ENCODE results near the gene ZNF362. TPM values are rescaled to one million over a fixed set of nuclear protein-coding genes. Genes with fewer than 3 reads are reported as not detected.

ZNF362 gene
- total RNA-seq, 1 donor from 2014 or later: 110 TPM

- Mint-ChIP-seq H3K9me3 (ENCODE audit: unreplicated experiment) (no peaks in the 10 kb centered on the region), H3K4me3 (ENCODE audit: unreplicated experiment) (no peak overlapping the region), H3K27me3 (ENCODE audit: unreplicated experiment) (peaks cover 6% of the 10 kb centered on the region), H3K36me3 (ENCODE audit: unreplicated experiment) (peaks cover 7% of the 10 kb centered on the region), H3K4me1 (ENCODE audit: unreplicated experiment) (peaks cover 38% of the 10 kb centered on the region), H3K27ac (ENCODE audit: unreplicated experiment) (no peak overlapping the region)
- TF ChIP-seq CTCF (IDR thresholded peaks at IDR 0.05): no peak
- DNase-seq (ENCODE audit: extremely low spot score, unreplicated experiment): no peak
Measured at GRCh38 chr1:33256221-33256470, 146 bp upstream of the ZNF362 start.

GRCh38 chr1:33257207-33257771 is 997 bp downstream of the ZNF362 start:
- no peaks in the 10 kb centered on the region for H3K9me3 Mint-ChIP-seq (ENCODE audit: unreplicated experiment)
- peaks cover 11% of the 10 kb centered on the region for H3K36me3 Mint-ChIP-seq (ENCODE audit: unreplicated experiment)
- TF ChIP-seq CTCF (IDR thresholded peaks at IDR 0.05): no peak
- peaks cover 48% of the 10 kb centered on the region for H3K4me1 Mint-ChIP-seq (ENCODE audit: unreplicated experiment)
- peak overlapping the region; percentile 98 for H3K27ac Mint-ChIP-seq (ENCODE audit: unreplicated experiment)
- H3K4me3 Mint-ChIP-seq (ENCODE audit: unreplicated experiment): peak overlapping the region; percentile 96
- H3K27me3 Mint-ChIP-seq (ENCODE audit: unreplicated experiment): no peaks in the 10 kb centered on the region
- no peak for DNase-seq (ENCODE audit: extremely low spot score, unreplicated experiment)

GRCh38 chr1:33257772-33258712 is 1.8 kb downstream of the ZNF362 start:
- H3K27ac Mint-ChIP-seq (ENCODE audit: unreplicated experiment): peak overlapping the region; percentile 98
- H3K36me3 Mint-ChIP-seq (ENCODE audit: unreplicated experiment): peaks cover 11% of the 10 kb centered on the region
- TF ChIP-seq CTCF (IDR thresholded peaks at IDR 0.05): no peak
- H3K4me3 Mint-ChIP-seq (ENCODE audit: unreplicated experiment): peak overlapping the region; percentile 96
- H3K4me1 Mint-ChIP-seq (ENCODE audit: unreplicated experiment): peaks cover 48% of the 10 kb centered on the region
- no peaks in the 10 kb centered on the region for H3K9me3 Mint-ChIP-seq (ENCODE audit: unreplicated experiment)
- no peak for DNase-seq (ENCODE audit: extremely low spot score, unreplicated experiment)
- no peaks in the 10 kb centered on the region for H3K27me3 Mint-ChIP-seq (ENCODE audit: unreplicated experiment)

GRCh38 chr1:33258788-33259274 is 2.5 kb downstream of the ZNF362 start:
- Mint-ChIP-seq H3K36me3 (ENCODE audit: unreplicated experiment) (peaks cover 11% of the 10 kb centered on the region), H3K4me3 (ENCODE audit: unreplicated experiment) (peak overlapping the region; percentile 96)

More at GRCh38 chr1:33258788-33259274, 2.5 kb downstream of the ZNF362 start:
- Mint-ChIP-seq H3K27ac (ENCODE audit: unreplicated experiment) (peak overlapping the region; percentile 18), H3K4me1 (ENCODE audit: unreplicated experiment) (peaks cover 55% of the 10 kb centered on the region), H3K27me3 (ENCODE audit: unreplicated experiment) (no peaks in the 10 kb centered on the region), H3K9me3 (ENCODE audit: unreplicated experiment) (no peaks in the 10 kb centered on the region)
- DNase-seq (ENCODE audit: extremely low spot score, unreplicated experiment): no peak
- TF ChIP-seq CTCF (IDR thresholded peaks at IDR 0.05): no peak
